OCI-LY7 (cell line): ENCODE data around the gene ZNF432.

Source experiments
- EZH2phosphoT487 ChIP-seq: fragments of 200-600 bp; sonication (generic); IDR thresholded peaks from 2 replicates; pipeline ENCODE4 v1.6.1; 2018; ENCODE audit warnings: low read depth, borderline replicate concordance, mild to moderate bottlenecking, mixed run types, antibody characterized with exemption, low read length, moderate library complexity, mixed read lengths
- TF ChIP-seq, protein P1 (sequence below): fragments of 200-600 bp; sonication (generic); conservative IDR thresholded peaks from 2 replicates; pipeline ENCODE4 v1.5.1; 2014; ENCODE audit warnings: mild to moderate bottlenecking, antibody characterized with exemption, low read length, moderate library complexity, mixed read lengths

DNA sequence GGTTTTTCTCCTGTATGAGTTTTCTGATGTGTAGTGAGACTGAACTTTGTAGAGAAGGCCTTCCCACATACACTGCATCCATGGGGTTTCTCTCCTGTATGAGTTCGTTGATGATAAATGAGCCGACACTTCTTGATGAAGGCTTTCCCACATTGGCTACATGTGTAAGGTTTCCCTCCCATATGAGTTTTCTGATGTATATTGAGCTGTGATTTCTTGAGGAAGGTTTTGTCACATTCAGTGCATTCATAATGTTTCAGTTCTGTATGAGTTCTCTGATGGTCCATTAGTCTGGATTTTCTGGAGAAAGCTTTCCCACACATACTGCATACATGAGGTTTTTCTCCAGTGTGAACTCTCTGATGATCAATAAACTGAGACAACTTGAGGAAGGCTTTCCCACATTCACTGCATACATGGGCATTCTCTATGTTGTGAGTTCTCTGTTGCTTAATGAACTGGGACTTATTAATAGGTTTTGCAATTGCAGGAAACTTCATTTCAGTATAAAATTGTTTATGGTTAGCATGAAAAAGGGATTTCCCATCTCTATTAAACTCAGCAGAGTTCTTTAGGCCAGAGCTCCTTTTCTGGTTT is 54.5 kb downstream of the ZNF432 start:
- TF ChIP-seq, protein P1, sequence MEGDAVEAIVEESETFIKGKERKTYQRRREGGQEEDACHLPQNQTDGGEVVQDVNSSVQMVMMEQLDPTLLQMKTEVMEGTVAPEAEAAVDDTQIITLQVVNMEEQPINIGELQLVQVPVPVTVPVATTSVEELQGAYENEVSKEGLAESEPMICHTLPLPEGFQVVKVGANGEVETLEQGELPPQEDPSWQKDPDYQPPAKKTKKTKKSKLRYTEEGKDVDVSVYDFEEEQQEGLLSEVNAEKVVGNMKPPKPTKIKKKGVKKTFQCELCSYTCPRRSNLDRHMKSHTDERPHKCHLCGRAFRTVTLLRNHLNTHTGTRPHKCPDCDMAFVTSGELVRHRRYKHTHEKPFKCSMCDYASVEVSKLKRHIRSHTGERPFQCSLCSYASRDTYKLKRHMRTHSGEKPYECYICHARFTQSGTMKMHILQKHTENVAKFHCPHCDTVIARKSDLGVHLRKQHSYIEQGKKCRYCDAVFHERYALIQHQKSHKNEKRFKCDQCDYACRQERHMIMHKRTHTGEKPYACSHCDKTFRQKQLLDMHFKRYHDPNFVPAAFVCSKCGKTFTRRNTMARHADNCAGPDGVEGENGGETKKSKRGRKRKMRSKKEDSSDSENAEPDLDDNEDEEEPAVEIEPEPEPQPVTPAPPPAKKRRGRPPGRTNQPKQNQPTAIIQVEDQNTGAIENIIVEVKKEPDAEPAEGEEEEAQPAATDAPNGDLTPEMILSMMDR, result no peak
- TF ChIP-seq EZH2phosphoT487, result no peak
